Measurements from ENCODE around the gene ATAD2B.

- TF ChIP-seq CTCF (IDR thresholded peaks at IDR 0.05; ENCODE audit: low read depth, low read length, missing input control) (no peak), EGR1 (IDR thresholded peaks at IDR 0.05; ENCODE audit: low read depth in 2 of 2) (no peak), ATF3 (IDR thresholded peaks at IDR 0.05) (no peak), SP1 (IDR thresholded peaks at IDR 0.05) (no peak), RAD21 (IDR thresholded peaks at IDR 0.05) (no peak), ZBTB33 (IDR thresholded peaks at IDR 0.05) (no peak), REST (IDR thresholded peaks at IDR 0.05) (no peak), JUND (IDR thresholded peaks at IDR 0.05) (no peak), GABPA (IDR thresholded peaks at IDR 0.05 in 1 of 2, conservative IDR thresholded peaks at IDR 0.05 in 1 of 2) (no peak), MAX (IDR thresholded peaks at IDR 0.05) (no peak)
These were observed 14.0 kb upstream of the ATAD2B start for GRCh38 chr2:23940718-23941620.
